ENCODE data around the gene SLC35E2B. TPM values are rescaled to one million over a fixed set of nuclear protein-coding genes. Genes with fewer than 3 reads are reported as not detected.
"Not testable (repeated sequence)": the region's sequence is repeated elsewhere in the genome, so short reads cannot be mapped to it uniquely, and the experiment has no call there.

The SLC35E2B gene
- polyA plus RNA-seq, 3 donors: 12.2 to 29.2 (median 17.7) TPM

DNA sequence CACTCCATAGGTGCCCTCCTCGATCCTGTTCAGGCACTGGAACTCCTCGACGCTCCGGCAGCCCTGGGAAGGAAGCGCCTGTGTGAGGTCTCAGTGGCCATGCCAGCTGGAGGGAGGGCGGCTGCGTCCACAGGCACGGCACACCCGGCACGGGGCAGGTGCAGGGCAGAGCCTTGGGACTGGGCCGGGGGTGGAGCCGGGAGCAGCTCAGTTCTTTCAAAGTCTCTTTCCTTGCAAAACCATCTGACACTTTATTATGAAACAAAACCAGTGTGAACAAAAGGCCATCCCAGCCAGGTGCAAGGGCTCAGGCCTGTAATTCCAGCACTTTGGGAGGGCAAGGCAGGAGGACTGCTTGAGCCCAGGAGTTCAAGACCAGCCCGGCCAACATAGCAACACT, 54.1 kb downstream of the SLC35E2B start:
- H3K9me3 ChIP-seq (replicated peaks in 1 of 2; ENCODE audit: control insufficient read depth in 1 of 2, insufficient read depth in 1 of 2, low read length in 2 of 2); H3K27ac Mint-ChIP-seq; DNase-seq; H3K9ac ChIP-seq (ENCODE audit: insufficient read depth, low read length, poor library complexity, severe bottlenecking); H3K4me2 ChIP-seq (replicated peaks; ENCODE audit: extremely low read depth, low read length, poor library complexity, severe bottlenecking); H3K4me1 Mint-ChIP-seq; H3K27me3 ChIP-seq (ENCODE audit: control insufficient read depth in 2 of 2, insufficient read depth in 2 of 2, low read length in 2 of 2); H3K79me2 ChIP-seq (ENCODE audit: insufficient read depth, low read length); H3K27ac ChIP-seq (ENCODE audit: low read depth in 1 of 2, low read length in 2 of 2); H2AFZ ChIP-seq (ENCODE audit: insufficient read depth, low read depth, low read length, poor library complexity, severe bottlenecking); intact Hi-C loops (cut with micrococcal nuclease); H3K4me1 ChIP-seq (ENCODE audit: control insufficient read depth in 1 of 2, insufficient read depth in 2 of 2, low read length in 2 of 2); H3K4me3 Mint-ChIP-seq; H4K20me1 ChIP-seq (ENCODE audit: insufficient read depth, low read length); H3K4me3 ChIP-seq (replicated peaks in 1 of 3; ENCODE audit: low read depth in 2 of 3, low read length in 3 of 3); H3K27me3 Mint-ChIP-seq (ENCODE audit: low read depth in 3 of 3); H3K9me3 Mint-ChIP-seq: not testable (repeated sequence)
- peaks cover 29 to 35% of the 10 kb centered on the region in 2 donors for H3K36me3 Mint-ChIP-seq
- no CpG with 5 or more reads among the region's 13 CpGs for whole genome bisulfite sequencing (ENCODE audit: insufficient coverage)
- H3K36me3 ChIP-seq (replicated peaks in 1 of 2; ENCODE audit: control insufficient read depth in 1 of 2, insufficient read depth in 2 of 2, low read length in 2 of 2): peaks cover 16 to 24% of the 10 kb centered on the region in 2 donors

DNA sequence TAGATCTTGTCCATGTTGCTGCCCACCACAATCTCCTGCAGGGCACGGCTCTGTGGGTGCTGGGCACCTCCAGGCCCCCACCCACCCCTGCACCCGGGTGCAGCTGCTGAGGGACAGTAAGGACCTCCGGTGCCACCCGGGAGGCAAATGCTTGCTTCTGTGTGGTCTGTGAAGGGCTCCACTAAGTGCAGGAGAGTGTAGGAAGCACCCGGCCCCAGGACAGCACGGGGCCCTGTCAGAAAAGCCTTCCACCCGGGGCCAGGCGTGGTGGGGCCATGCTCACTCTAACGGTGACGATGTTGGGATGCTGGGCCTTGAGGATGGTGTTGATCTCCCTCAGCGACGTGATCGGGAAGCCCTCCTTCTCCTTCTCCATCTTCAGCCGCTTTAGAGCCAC, 55.1 kb downstream of the SLC35E2B start:
- H3K4me2 ChIP-seq (replicated peaks; ENCODE audit: extremely low read depth, low read length, poor library complexity, severe bottlenecking); H3K9me3 Mint-ChIP-seq; H3K4me1 ChIP-seq (ENCODE audit: control insufficient read depth in 1 of 2, insufficient read depth in 2 of 2, low read length in 2 of 2); H3K4me3 ChIP-seq (replicated peaks in 1 of 3; ENCODE audit: low read depth in 2 of 3, low read length in 3 of 3); H3K79me2 ChIP-seq (ENCODE audit: insufficient read depth, low read length); H3K4me3 Mint-ChIP-seq; intact Hi-C loops (cut with micrococcal nuclease); H2AFZ ChIP-seq (ENCODE audit: insufficient read depth, low read depth, low read length, poor library complexity, severe bottlenecking); H3K9me3 ChIP-seq (replicated peaks in 1 of 2; ENCODE audit: control insufficient read depth in 1 of 2, insufficient read depth in 1 of 2, low read length in 2 of 2); H3K9ac ChIP-seq (ENCODE audit: insufficient read depth, low read length, poor library complexity, severe bottlenecking); DNase-seq; H3K27ac ChIP-seq (ENCODE audit: low read depth in 1 of 2, low read length in 2 of 2); H3K27ac Mint-ChIP-seq; H3K27me3 Mint-ChIP-seq (ENCODE audit: low read depth in 3 of 3); H3K4me1 Mint-ChIP-seq; H3K27me3 ChIP-seq (ENCODE audit: control insufficient read depth in 2 of 2, insufficient read depth in 2 of 2, low read length in 2 of 2); H4K20me1 ChIP-seq (ENCODE audit: insufficient read depth, low read length): not testable (repeated sequence)
- 100% methylated on average over 3 of the region's 14 CpGs for WGBS (ENCODE audit: insufficient coverage)
- peaks cover 27 to 32% of the 10 kb centered on the region in 2 donors for H3K36me3 Mint-ChIP-seq
- peaks cover 16 to 24% of the 10 kb centered on the region in 2 donors for H3K36me3 ChIP-seq (replicated peaks in 1 of 2; ENCODE audit: control insufficient read depth in 1 of 2, insufficient read depth in 2 of 2, low read length in 2 of 2)

DNA sequence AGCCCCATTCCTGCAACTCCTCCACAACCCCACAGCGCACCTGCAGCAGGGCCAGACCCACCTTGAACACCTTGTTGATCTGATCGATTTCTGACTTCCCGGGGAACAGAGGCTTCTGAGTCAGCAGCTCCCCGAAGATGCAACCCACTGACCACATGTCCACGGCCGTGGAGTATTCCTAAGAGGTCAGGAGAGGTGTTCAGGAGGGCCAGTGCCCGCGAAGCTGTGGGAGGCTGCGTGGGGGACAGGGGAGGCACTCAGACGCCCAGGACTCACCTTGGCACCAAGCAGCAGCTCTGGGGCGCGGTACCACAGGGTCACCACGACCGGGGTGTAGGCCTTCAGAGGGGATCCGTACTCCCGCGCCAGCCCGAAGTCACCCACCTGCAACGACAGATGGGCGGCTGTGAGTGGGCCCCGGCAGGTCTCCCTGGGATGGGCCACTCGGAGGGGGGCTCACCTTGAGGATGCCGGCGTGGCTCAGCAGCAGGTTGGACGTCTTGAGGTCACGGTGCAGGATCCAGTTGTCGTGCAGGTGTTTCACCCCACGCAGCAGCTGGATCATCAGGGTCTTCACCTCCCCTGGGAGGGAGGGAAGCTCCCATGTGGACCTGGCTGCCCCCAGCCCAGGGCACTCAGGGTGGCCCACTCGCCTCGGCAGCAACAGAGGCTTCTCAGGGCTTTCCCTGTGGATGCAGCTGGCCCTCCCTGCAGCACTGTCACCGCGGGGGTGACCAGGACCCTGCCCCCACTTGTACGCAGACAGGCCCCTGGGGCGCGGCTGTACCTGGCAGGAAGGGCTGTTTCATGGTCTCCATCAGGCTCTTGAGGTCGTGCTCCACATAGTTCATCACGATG, 55.7 kb downstream of the SLC35E2B start:
- H3K27me3 Mint-ChIP-seq (ENCODE audit: low read depth in 3 of 3); H3K27me3 ChIP-seq (ENCODE audit: control insufficient read depth in 2 of 2, insufficient read depth in 2 of 2, low read length in 2 of 2); H3K4me3 Mint-ChIP-seq; H3K4me1 ChIP-seq (ENCODE audit: control insufficient read depth in 1 of 2, insufficient read depth in 2 of 2, low read length in 2 of 2); H3K27ac Mint-ChIP-seq; H3K27ac ChIP-seq (ENCODE audit: low read depth in 1 of 2, low read length in 2 of 2); H3K9ac ChIP-seq (ENCODE audit: insufficient read depth, low read length, poor library complexity, severe bottlenecking); H3K4me2 ChIP-seq (replicated peaks; ENCODE audit: extremely low read depth, low read length, poor library complexity, severe bottlenecking); H3K9me3 Mint-ChIP-seq; DNase-seq; H3K4me1 Mint-ChIP-seq; H3K79me2 ChIP-seq (ENCODE audit: insufficient read depth, low read length); H4K20me1 ChIP-seq (ENCODE audit: insufficient read depth, low read length); intact Hi-C loops (cut with micrococcal nuclease); H3K9me3 ChIP-seq (replicated peaks in 1 of 2; ENCODE audit: control insufficient read depth in 1 of 2, insufficient read depth in 1 of 2, low read length in 2 of 2); H3K4me3 ChIP-seq (replicated peaks in 1 of 3; ENCODE audit: low read depth in 2 of 3, low read length in 3 of 3); H2AFZ ChIP-seq (ENCODE audit: insufficient read depth, low read depth, low read length, poor library complexity, severe bottlenecking): not testable (repeated sequence)
- WGBS (ENCODE audit: insufficient coverage): 96% methylated on average over 32 of the region's 37 CpGs
- peaks cover 16 to 24% of the 10 kb centered on the region in 2 donors for H3K36me3 ChIP-seq (replicated peaks in 1 of 2; ENCODE audit: control insufficient read depth in 1 of 2, insufficient read depth in 2 of 2, low read length in 2 of 2)
- H3K36me3 Mint-ChIP-seq: peaks cover 27 to 32% of the 10 kb centered on the region in 2 donors

DNA sequence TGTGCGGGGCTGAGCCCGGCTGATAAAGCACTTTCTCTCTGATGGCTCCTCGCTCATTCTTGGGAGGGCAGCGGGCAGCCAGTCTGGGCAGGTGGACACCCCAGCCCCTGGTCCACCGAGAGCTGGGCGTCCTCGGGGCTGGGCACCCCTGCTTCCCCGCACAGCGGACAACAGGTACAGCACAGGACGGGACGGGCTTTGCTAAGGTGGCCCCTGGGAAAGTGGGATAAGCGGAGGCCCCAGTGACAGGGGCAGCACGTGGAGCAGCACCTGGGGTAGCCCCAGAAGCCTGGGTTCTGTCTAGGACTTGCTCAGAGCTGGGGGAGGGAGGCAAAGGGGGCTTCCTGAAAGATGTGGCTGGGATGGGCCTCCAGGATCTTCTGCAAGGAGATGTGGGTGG, 58.0 kb downstream of the SLC35E2B start:
- Mint-ChIP-seq H3K36me3 (peaks cover 23 to 28% of the 10 kb centered on the region in 2 donors), H3K27me3 (ENCODE audit: low read depth in 3 of 3) (peaks cover 8 to 28% (median 17%) of the 10 kb centered on the region in 3 donors), H3K9me3 (peaks cover 0 to 10% (median 3%) of the 10 kb centered on the region in 7 donors)
- Histone ChIP-seq H3K36me3 (replicated peaks in 1 of 2; ENCODE audit: control insufficient read depth in 1 of 2, insufficient read depth in 2 of 2, low read length in 2 of 2) (peaks cover 16 to 22% of the 10 kb centered on the region in 2 donors), H3K27me3 (ENCODE audit: control insufficient read depth in 2 of 2, insufficient read depth in 2 of 2, low read length in 2 of 2) (peaks cover 11 to 17% of the 10 kb centered on the region in 2 donors)
- H3K4me1 Mint-ChIP-seq; H3K9ac ChIP-seq (ENCODE audit: insufficient read depth, low read length, poor library complexity, severe bottlenecking); H3K27ac Mint-ChIP-seq; H2AFZ ChIP-seq (ENCODE audit: insufficient read depth, low read depth, low read length, poor library complexity, severe bottlenecking); H3K79me2 ChIP-seq (ENCODE audit: insufficient read depth, low read length); H3K4me2 ChIP-seq (replicated peaks; ENCODE audit: extremely low read depth, low read length, poor library complexity, severe bottlenecking); H3K4me3 Mint-ChIP-seq; H3K4me3 ChIP-seq (replicated peaks in 1 of 3; ENCODE audit: low read depth in 2 of 3, low read length in 3 of 3); DNase-seq; H3K9me3 ChIP-seq (replicated peaks in 1 of 2; ENCODE audit: control insufficient read depth in 1 of 2, insufficient read depth in 1 of 2, low read length in 2 of 2); H3K27ac ChIP-seq (ENCODE audit: low read depth in 1 of 2, low read length in 2 of 2); intact Hi-C loops (cut with micrococcal nuclease); H4K20me1 ChIP-seq (ENCODE audit: insufficient read depth, low read length); H3K4me1 ChIP-seq (ENCODE audit: control insufficient read depth in 1 of 2, insufficient read depth in 2 of 2, low read length in 2 of 2): not testable (repeated sequence)
- WGBS (ENCODE audit: insufficient coverage): no CpG with 5 or more reads among the region's 13 CpGs

Data from CD14-positive monocyte (primary cell).